Endothelial cell (in vitro differentiated cells): Measurements from ENCODE around the gene CHPF. TPM values are rescaled to one million over a fixed set of nuclear protein-coding genes. Genes with fewer than 3 reads are reported as not detected.

ENCODE experiments used
- DNase-seq: peaks from one replicate; pipeline ENCODE4 v3.0.0; 2021; ENCODE audit warnings: low spot score
- H3K27ac Mint-ChIP-seq: one replicate; pipeline ENCODE4 v1.8.0; 2021; ENCODE audit warnings: mixed read lengths, inconsistent platforms; ENCODE audit not compliant: unreplicated experiment
- H3K27me3 Mint-ChIP-seq: one replicate; pipeline ENCODE4 v1.8.0; 2021; ENCODE audit warnings: mild to moderate bottlenecking, moderate library complexity, mixed read lengths, inconsistent platforms; ENCODE audit not compliant: unreplicated experiment
- H3K36me3 Mint-ChIP-seq: one replicate; pipeline ENCODE4 v1.8.0; 2021; ENCODE audit warnings: mild to moderate bottlenecking, low read depth, mixed read lengths, inconsistent platforms; ENCODE audit not compliant: unreplicated experiment
- H3K4me1 Mint-ChIP-seq: one replicate; pipeline ENCODE4 v1.8.0; 2021; ENCODE audit warnings: mild to moderate bottlenecking, mixed read lengths, inconsistent platforms; ENCODE audit not compliant: unreplicated experiment
- H3K4me3 Mint-ChIP-seq: one replicate; pipeline ENCODE4 v1.8.0; 2021; ENCODE audit warnings: mild to moderate bottlenecking, mixed read lengths, inconsistent platforms; ENCODE audit not compliant: unreplicated experiment
- H3K9me3 Mint-ChIP-seq: one replicate; pipeline ENCODE4 v1.8.0; 2021; ENCODE audit warnings: mixed read lengths, inconsistent platforms; ENCODE audit not compliant: unreplicated experiment
- CTCF ChIP-seq: fragments of 200-600 bp; sonication (generic); IDR thresholded peaks from one replicate; pipeline ENCODE4 v1.5.0; 2021; ENCODE audit warnings: antibody characterized with exemption; ENCODE audit not compliant: unreplicated experiment
- total RNA-seq: library from RNA; stranded (reverse); fragmentation: NEBNext Ultra II Directional; extraction: Animal tissue kit (Norgen Biotek cat#: 25700); gene quantifications from one replicate; pipeline ENCODE4 v1.2.1, GENCODE V29; 2021; ENCODE audit not compliant: unreplicated experiment

The CHPF gene
- total RNA-seq, 1 donor from 2014 or later: 4.1 TPM

DNA sequence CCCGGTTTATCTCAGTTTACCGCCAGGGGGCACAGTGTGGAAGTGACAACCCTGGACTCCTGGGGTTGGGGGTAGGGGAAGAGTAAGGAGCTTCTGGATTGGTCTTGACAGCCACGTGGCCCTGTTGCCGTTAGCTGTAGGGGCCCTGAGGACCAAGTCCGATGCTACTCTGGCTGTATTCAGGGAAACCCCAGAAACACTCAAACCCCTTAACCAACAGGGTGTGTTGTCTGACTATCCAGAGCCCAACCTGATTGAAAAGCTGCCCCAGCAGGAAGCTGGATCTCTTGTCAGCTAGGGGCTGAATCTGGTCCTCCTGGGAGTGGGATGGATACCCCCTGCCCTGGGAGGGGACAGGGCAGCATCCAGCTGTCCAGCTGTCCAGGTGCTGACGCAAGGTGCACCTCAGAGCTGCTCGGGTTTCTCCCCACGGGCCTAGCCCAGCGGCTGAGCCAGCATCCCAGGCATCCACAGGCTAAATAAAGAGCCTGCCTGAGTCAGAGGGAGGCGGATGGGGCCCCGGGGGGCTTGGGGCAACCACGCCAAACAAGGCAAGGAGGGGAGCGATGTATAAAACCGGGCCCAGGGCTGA, 48.0 kb downstream of the CHPF start:
- peaks cover 31% of the 10 kb centered on the region for H3K27me3 Mint-ChIP-seq
- no peaks in the 10 kb centered on the region for H3K9me3 Mint-ChIP-seq
- H3K36me3 Mint-ChIP-seq: peaks cover 4% of the 10 kb centered on the region
- H3K4me1 Mint-ChIP-seq: peaks cover 23% of the 10 kb centered on the region
- peak; percentile 82 for TF ChIP-seq CTCF
- peak; percentile 79 for DNase-seq
- H3K27ac Mint-ChIP-seq: no peak overlapping the region
- no peak overlapping the region for H3K4me3 Mint-ChIP-seq

DNA sequence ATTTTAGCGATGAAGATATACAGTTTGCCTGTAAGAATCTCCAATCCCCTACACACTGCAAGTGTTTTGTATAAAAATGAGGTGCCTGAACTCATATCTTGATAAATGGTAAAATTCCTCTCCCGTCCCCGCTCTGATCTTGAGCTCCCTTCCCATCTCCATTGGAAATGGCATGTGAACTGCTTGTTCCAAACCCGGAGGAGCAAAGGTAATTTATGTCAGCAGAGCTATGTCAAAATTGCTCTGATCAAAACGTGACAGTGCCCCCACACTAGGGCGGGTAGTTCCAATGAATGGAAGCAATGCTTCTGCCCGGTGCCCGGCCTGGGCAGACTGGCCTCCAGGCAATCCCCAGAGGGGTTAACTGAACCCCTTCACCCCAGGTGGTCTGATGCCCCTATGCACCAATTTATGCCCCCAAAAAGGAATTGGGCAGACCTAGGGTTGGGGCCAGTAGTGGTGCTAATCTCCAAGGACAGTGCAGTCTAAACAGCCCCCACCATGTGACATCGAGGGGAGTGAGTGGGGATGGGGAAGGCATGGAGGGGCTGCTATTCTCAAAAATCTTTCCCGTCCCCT, 48.6 kb downstream of the CHPF start:
- no peak for TF ChIP-seq CTCF
- H3K27ac Mint-ChIP-seq: peak overlapping the region; percentile 78
- peaks cover 4% of the 10 kb centered on the region for H3K36me3 Mint-ChIP-seq
- H3K4me3 Mint-ChIP-seq: no peak overlapping the region
- peaks cover 18% of the 10 kb centered on the region for H3K4me1 Mint-ChIP-seq
- no peaks in the 10 kb centered on the region for H3K9me3 Mint-ChIP-seq
- H3K27me3 Mint-ChIP-seq: peaks cover 31% of the 10 kb centered on the region
- DNase-seq: no peak

GRCh38 chr2:219493086-219493485, 50.5 kb downstream of the CHPF start:
- H3K4me1 Mint-ChIP-seq: peaks cover 4% of the 10 kb centered on the region
- H3K27me3 Mint-ChIP-seq: peaks cover 20% of the 10 kb centered on the region
- no peak overlapping the region for H3K27ac Mint-ChIP-seq
- peak; percentile 4 for TF ChIP-seq CTCF
- H3K36me3 Mint-ChIP-seq: no peaks in the 10 kb centered on the region
- H3K9me3 Mint-ChIP-seq: no peaks in the 10 kb centered on the region
- DNase-seq: no peak
- H3K4me3 Mint-ChIP-seq: no peak overlapping the region

DNA sequence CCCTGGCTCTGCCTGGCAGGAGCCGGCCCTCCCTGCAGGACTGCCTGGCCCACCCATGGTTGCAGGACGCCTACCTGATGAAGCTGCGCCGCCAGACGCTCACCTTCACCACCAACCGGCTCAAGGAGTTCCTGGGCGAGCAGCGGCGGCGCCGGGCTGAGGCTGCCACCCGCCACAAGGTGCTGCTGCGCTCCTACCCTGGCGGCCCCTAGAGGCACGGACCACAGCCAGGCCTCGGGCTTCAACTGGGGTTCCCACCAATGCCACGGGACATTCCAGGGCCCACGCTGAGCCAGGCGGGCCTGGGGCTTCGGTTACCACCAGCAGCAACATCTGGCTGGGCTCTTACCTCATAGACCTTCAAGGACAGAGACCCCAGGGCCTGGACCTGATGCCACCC, 51.0 kb downstream of the CHPF start:
- Mint-ChIP-seq H3K4me3 (no peak overlapping the region), H3K27ac (no peak overlapping the region), H3K36me3 (peaks cover 4% of the 10 kb centered on the region), H3K9me3 (no peaks in the 10 kb centered on the region), H3K27me3 (peaks cover 19% of the 10 kb centered on the region), H3K4me1 (peaks cover 5% of the 10 kb centered on the region)
- DNase-seq: no peak
- TF ChIP-seq CTCF: peak; percentile 7

- peaks cover 14% of the 10 kb centered on the region for H3K4me1 Mint-ChIP-seq
- no peak for TF ChIP-seq CTCF
- no peak for DNase-seq
- H3K9me3 Mint-ChIP-seq: no peaks in the 10 kb centered on the region
- H3K36me3 Mint-ChIP-seq: peaks cover 6% of the 10 kb centered on the region
- H3K27ac Mint-ChIP-seq: no peak overlapping the region
- H3K4me3 Mint-ChIP-seq: no peak overlapping the region
- H3K27me3 Mint-ChIP-seq: peaks cover 14% of the 10 kb centered on the region
These were observed 52.2 kb downstream of the CHPF start for GRCh38 chr2:219491278-219491963.
